HCEC 1CT (cell line): ENCODE data around the gene ZBTB47.

ENCODE experiments used
- DNase-seq: peaks from one replicate; pipeline ENCODE4 v3.0.0-alpha.2; 2017

The ZBTB47 gene

DNA sequence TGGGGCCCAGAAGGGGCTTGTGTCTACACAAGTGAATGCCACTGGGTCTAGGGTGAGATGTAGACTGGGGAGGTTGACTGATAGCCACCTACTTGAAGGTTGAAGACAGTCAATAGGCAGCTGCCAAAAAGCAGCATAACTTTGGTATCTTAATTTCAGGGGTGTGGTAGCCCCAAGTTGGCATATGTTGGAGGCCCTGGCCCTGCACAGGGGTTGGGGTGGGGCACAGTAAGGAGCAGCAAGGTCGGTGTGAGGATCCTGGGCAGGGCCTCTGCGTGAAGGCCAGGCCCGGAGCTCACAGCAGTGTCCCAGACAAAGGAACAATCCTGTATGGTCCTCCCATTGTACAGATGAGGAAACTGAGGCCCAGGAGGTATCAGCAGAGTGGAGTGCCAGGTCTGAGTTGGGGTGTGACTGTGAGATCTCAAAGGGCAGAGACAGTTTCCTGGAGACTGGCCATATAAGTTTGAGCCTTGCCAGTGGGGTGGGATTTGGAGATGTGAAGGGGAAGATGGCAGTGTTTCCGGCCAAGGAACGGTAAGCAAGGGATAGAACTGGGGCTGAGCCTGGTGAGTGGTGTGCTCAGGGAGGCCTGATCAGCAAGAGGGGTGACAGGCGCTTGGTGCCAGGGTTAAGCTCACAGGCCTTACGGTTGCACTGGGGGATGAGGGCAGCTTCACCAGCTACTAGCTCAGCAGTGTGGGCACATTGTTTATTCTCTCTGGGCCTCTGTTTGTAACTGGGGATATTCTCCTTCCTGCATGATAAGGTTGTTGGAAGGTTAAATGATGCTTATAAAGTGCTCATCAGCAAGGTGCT lies 33.5 kb downstream of the ZBTB47 start:
- DNase-seq, result no peak

DNA sequence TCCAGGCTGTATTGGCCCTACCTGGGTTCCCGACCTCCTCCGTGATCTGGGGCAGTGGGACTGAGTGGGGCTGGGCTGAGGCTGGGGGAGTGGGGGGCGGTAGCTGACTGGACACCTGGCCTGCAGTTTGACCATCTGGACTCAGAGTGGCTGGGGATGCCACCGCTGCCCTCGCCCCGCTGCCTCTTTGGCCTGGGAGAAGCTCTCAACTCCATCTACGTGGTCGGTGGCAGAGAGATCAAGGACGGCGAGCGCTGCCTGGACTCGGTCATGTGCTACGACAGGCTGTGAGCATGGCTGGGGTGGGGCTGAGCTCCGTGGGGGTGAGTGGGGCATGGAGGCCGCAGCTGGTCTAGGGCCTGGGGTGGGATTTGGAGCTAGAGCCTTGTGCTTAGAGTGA lies 34.5 kb downstream of the ZBTB47 start:
- no peak for DNase-seq

DNA sequence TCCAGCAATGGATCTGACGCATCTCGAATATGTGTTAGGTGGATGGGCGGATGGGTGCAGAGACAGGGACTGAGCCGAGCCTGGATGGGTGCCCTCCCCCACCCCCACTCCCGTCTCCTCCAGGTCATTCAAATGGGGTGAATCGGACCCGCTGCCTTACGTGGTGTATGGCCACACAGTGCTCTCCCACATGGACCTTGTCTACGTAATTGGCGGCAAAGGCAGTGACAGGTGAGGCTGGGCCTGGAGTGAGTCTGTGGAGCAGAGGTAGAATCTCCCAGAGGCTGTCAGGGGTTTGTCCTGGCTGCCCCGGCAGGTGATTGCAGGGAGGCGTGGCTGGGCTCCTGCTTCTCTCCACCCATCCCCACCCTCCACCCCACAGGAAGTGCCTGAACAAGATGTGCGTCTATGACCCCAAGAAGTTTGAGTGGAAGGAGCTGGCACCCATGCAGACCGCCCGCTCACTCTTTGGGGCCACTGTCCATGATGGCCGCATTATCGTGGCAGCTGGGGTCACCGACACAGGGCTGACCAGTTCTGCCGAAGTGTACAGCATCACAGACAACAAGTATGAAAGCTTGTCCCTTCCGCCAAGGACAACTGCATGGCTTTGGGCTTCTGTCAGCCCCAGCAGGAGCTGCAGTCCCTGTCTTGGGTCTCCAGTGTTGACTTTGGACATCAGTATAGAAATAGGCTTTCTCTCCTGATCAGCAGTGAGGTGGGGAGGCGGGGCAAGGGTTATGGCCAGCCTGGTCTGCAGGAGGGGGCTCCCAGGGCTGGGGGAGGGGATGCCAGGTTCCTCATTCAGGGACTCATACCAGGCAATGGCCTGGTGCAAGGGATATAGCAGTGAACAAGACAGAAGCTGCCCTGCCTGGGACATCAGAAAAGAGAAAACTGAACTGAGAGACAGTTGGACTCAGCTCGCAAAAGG lies 35.3 kb downstream of the ZBTB47 start:
- DNase-seq, result no peak

DNA sequence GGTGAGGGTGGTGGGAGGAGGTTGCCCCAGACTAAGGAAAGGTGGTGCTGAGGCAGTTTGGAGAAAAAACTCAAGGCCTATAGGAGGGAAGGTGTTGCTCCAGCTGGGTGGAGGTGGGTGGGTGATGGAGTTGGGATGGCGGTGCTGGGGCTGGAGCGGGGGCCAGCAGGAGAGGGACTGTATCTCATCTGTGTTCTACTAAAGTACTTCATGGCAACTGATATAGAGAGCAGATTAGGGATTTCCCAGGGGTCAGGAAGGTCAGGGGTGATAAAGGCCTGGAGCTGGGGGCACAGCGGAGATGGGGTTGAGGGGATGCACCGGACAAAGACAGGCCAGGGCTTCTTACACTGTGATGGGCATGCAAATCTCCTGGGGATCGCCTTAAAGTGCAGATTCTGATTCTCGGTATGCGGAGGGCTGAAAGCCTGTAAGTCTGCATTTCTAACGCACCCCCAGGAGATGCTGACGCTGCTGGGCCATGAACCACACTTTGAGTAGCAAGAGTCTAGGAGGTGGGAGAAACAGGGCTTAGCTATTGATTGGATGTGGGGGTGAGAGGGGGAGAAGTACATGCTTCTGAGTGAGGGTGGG lies 36.0 kb downstream of the ZBTB47 start:
- no peak for DNase-seq

DNA sequence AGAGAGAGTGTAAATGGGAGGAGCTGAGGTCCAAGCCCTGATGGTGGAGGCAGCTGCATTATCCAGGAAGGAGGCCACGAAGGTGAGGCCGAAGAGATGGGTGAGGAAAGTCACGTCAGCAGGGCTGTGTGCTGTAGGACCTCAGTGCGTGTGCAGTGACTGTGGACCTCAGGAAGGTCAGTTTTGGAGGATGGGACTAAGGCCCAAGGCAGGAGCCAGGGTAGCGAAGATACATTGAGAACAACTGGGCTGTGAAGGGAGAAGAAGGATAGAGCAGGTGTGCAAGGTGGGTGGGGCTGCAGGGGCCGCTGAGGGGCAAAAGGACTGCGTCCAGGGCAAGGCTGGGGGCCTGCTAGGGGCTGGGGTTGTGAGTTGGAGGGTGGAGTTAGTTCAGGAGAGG lies 36.7 kb downstream of the ZBTB47 start:
- DNase-seq, result no peak

DNA sequence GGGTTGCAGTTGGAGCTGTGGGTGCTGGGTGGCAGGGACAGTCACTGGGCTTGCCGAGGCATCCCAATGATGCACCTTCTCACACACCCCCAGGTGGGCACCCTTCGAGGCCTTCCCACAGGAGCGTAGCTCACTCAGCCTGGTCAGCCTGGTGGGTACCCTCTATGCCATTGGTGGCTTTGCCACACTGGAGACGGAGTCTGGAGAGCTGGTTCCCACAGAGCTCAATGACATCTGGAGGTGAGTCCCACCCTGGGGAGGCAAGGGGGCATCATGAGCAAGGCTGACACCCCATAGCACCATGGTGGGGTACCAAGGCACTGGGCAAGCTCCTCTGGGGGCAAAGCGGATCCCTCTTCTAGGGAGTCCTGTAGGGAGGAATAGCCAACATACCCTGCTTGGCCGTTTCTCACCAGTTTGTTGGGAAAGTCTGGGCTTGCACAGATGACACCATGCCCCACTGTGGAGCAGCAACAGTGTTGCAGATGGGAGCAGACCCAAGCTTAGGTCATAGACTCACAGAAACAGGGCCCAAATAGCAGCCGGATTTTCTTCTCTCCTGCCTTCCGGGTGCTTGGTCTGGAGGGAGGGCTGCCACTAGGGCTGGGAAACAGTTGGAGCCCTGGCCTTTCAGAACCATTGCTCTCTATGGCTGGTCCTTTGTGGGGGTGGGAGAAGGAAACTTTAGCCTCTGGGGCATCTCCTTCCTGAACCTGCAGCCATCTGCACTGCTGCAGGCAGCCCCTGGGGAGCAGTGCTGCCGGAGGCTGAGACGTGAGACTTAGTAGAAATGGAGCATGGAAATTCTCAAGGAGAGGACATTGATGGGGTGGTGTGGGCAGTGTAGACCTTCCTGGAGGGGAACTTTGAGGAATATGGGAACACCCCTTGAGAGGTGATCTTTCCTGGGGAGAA lies 37.5 kb downstream of the ZBTB47 start:
- no peak for DNase-seq

DNA sequence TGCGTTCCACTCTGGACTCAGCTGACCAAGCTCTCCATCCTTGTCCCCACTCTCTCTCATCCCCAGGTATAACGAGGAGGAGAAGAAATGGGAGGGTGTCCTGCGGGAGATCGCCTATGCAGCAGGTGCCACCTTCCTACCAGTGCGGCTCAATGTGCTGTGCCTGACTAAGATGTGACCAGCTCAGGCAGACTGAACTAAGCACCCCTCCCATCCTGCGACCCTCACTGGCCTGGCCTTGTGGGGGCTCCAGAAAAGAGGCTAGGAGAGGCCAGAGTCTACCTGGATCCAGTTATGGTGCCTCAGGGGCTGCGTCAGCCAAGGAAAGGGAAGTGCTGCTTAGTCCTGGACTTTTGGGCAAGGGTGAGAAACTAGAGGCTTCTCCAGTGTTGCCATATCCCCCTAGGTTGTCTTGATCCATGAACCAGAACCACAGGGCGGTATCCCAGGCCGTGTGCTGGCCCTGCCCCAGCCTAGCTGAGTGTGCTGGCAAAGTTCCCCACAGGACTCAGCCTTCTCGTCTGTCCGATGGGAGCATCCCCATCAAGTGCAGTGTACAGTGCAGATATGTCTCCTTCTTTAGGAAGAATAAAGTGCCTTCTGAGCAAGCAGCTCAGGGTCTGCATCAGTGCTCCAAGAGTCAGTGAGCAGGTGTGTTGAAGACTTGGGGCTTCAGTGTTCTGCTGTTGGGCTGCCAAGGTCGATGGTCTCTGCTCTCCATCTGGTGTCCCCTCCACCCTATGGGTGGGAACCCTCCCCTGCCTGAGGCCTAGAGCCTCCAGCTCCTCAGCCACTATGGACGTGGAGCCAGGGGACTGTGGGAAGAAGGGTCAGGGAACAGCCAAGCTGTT lies 38.5 kb downstream of the ZBTB47 start:
- no peak for DNase-seq

DNA sequence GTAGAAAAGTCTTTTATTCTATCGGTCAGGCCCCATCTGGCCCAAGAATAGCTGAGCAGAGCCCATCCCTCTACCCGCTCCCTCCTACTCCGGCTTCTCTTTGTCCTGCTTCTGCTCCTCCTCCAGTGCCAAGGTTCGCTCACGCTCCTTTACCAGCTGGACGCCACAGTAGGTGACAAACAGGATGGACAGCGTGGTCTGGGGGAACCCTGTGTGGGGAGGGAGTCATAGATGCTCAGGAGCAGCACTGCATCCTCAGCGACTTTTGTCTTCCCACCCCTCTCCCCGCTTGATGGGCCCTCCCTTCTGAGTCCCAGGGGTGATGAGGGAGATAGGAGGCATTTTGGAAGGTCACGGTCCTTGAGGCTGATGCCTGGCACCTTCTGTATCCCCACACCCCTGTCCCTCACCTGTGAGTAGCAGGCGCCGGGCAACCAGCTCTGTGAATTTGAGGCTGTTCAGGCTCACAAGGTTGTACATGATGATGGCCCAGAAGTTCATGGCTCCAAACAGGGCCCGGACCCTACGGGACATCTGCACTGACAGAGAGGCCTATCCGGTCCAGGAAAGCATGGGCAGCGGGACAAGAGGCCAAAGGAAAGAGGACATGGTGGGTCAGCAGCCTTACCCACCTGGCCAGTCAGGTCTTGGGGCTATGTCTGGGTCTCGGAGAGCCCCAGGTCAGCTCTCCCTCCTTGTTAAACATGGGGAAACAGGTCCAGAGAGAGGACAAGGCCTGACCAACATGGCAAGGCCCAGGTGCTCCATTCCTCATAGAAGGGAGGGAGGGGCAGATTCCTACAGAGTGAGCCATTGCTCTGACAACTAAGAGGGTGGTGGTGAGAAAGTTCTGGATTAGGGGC lies 39.4 kb downstream of the ZBTB47 start:
- DNase-seq, result no peak

DNA sequence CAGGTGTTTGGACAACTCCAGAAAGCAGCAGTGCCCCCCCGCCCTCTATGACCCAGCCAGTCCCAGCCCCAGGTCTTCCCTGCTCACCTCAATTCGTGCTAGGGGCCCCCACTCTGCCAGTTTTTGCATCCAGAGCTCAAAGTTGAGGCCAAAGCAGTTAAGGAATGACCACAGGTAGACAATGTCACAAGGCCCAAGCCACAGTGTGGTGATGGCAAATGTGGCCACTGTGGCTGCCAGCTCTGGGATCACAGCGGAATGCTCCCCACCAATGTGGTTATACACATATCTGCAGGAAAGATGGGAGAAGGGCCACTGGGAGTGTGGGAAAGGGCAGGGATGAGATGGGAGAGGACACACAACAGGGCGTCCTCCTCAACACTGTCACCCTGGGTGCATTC lies 40.0 kb downstream of the ZBTB47 start:
- no peak for DNase-seq

DNA sequence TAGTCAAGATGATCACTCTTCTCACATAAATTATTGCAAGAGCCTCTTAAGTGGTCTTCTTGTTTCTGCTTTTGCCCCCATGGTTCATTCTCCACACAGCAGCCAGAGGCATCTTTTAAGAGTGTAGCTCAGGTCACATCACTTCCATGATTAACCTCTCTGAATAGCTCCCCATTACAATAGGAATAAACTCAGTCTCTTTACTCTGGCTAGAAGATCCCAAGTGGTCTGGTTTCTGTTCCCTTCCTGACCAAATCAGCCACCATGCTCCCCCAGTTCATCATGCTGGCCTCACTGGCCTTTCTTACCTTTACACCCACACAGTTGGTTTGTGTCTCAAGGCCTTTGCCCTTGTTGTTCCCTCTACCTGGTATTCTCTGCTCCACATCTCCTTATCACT lies 40.9 kb downstream of the ZBTB47 start:
- DNase-seq, result no peak

DNA sequence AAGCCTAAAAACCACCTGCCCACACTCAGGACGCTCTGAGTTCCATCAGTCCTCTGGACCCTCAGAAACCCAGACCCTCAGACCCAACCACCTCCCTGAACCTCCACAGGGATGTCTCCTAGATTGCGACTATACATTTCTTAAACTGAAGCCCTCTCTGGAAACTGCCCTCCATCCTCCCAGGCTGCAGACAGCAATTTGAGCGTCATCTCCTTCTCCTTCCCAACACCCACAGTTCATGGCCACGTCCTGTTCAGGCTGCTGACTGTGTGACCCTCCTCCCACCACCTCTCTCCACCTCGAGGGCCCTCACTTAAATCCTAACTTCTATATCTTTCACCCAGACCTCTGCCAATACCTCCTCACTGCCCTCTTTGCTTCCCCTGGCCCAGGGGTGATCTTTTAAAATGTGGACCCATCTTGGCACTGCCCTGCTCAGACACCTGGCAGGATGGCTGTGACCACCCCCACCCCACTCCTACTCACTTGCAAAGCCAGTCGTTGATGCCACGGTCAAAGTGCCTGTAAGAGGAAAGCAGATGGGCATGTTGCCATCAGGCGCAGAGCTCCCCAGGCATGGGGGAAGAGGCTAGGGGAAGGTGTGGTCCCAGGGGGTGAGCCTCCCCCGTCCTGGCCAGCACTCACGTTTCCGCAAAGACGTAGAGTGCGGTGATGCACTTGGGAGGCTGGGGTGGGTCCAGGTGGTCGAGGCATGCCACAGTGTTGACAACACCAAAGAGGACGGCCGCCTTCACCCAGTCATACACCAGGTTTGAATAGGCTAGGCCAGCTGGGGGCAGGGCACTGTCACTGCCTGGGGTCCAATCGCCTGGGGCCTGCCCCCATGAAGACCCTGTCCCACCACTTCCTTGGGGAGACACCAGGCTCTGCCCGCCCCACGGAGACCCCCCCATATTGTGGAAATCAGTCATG lies 43.1 kb downstream of the ZBTB47 start:
- no peak for DNase-seq

DNA sequence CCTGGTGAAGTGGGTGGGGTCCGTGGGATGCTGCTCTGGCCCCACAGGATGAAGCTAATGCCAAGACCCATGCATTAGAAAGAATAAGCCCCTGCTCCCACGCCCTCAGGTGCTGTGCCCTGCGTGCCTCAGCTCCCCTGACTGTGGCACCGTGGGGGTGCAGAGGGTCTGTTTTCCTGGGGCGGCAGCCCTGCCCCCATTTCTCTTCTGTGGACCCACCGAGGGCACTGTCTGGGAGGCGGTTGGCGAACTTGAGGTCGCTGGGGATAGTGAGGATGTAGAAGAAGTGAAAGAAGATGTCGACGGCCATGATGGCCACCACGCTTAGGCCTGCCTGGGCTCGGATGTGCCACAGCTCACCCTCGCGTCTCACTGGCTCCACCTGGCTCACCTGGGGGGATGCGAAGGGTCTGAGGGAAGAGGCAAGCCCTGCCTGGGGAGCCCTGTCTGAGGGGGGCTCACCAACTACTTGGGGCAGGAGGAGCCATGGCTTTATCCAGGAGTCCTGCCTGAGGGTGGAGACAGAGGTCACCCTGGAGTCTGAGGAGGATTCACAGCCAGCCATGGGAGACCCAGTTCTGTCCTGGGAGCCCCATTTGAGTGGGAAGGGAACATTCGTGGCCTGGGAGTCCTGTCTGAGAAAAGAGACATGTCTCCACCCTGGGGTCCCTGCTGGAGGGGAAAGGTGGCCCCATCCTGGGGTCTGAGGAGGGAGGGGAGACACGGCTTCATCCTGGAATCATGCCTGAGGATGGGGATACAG lies 44.0 kb downstream of the ZBTB47 start:
- no peak for DNase-seq

DNA sequence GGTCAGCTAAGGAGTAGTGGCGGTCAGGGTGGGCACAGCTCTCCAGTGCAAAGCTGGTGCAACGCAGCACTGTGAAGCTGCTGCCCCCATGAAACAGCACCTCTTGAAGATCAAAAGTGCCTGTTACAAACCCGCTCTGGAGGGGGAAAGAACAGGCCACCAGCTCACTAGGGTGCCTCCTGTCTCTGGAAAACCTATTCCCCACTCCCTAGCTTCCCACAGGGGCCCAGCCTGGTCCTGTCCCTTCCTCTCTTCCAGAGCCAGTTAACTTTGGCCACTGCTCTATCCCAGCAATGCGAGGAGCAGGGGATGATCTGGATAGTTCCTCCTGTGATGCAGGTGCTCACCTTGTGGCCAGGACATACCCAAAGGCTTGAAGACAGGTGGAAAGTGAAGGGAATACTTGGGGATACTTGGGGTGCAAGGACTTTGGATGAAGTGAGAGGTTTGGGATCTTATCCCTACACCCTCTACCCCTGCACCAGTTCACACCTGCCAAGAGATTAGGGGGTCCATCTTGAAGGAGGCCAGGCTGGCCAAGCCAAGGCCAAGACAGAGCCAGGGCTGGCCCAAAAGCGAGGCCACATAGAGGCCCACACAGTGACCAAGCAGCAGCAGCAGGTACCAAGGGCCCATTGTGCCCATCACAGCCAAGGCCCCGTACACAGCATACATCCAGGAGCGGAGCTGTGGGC lies 44.9 kb downstream of the ZBTB47 start:
- no peak for DNase-seq

DNA sequence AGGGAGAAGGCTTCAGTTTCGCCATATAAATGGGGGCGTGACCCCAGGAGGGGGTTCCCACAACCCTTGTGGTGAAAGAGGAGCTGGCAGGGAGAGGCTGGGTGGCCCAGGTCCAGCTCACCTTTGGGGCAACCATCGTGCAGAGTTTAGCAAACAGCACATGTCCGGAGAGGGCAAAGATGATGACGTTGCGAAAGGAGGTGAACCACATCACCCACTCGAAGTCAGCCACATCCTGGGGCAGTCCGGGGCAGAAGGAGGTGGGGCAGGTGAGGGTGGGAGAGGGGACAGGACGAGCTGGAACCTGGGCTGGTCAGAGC lies 45.4 kb downstream of the ZBTB47 start:
- DNase-seq, result no peak

DNA sequence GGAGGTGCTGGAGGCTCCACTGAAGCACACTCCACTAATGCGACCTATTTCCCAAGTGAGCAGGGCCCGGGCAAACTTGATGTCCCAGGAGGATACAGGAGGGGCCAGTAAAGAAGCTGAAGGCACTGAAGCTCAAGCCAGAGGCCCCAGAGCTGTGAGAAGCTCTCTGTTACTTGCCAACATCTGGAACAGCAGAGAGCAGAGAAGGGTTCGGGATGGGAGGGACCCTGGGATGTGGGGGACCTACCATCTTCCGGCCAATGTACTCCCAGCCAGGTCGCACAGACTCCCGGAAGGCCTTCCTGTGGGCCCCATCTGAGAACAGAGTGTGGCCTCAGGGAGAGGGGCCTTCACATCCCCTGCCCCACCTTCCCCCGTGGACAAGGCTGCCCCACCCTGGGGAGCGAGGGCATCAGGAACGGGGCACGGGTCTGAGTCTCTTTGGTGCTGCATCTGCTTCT lies 46.0 kb downstream of the ZBTB47 start:
- DNase-seq, result no peak

DNA sequence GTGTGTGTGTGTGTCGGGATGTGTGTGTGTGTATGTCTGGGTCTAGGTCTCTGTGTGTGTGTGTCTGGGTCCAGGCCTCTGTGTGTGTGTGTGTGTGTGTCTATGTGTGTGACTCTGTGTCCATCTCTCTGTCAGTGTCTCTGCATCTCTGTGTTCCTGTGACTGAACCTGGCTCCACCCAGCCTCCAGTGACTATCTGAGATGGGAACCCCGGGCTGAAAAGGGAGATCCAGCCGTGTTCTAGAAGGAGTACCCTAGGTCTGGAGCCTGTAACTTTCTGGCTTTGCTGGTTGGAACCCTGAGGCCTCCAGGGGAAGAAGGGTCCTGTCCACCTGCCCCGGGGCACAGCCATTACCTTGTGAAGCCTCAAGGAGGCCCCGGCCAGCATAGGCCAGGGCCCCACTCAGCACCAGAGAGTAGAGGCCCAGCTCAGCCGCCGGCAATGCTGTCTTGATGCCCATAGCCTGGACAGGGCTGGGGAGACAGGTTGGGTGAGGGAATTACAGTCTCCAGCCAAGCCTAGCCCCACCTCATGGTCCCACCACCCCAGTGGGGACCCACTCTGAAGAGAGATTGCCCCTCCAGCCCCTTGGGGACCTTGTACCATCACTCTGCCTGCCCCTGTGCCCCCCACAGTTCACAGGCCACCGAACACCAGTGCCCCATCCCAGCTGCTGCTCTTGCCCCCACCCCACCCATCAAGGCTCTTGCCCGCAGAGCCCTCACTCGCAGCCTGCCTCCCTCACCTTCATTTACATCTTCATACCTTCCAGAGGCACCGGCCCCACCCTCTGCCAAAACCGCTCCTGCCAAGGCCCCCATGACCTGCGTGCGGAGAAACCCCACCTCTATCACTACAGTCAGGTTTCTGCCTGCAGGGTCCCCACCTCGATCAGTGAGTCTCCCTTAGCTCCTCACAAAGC lies 47.1 kb downstream of the ZBTB47 start:
- DNase-seq, result no peak
